TTC549 (cell line): Measurements from ENCODE around the gene KMO.

Experiments used
- FAIRE-seq: peaks from 2 replicates; lab custom pipeline; 2012; peaks lifted over from hg19 to GRCh38; lab: Jason Lieb, UNC

KMO gene

DNA sequence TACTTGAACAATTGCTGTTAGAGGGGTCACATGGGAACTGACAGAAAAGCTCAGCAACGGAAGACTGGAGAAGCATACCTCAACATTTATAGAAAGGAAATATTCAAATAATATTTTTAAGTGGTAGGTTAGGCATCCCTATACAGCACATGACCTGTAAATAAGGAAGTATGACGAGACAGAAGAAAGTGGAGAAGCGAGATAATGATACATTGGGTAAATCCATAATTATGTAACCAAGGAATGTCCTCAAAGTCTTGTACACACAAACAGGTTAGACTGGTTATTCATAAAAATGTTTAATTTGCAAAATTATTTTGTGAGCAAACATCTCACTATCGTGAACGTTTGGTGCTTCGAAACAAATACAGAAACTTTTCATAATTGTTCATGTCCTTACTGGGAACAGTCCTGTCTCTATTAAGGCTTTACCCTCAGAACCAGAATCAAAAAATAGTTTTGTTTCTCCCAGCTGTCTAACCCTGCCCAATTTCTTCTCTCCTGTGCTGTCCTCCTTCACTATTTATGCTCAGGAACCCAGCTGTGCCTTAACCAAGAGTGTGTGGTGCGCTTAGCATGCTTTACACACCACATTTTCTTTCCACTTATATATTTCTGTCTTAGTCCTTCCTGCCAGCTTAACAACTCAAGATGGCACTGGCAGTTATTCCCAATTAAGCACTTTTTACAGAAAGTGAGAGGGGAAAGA is 10.2 kb downstream of the KMO start:
- no peak for FAIRE-seq

DNA sequence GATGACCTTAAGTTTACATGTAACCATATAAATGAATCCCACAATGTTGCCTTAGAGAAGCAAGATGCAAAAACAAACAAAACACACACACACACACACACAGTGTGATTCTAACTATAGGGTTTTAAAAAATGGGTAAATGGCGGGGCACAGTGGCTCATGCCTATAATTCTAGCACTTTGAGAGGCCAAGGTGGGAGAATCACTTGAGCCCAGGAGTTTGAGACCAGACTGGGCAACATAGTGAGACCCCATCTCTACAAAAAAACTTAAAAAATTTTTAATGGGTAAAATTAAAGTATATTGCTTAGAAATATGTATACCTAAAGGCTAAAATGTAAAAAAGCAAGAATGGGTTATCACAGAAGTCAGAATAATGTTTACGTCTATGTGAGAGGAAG is 15.8 kb downstream of the KMO start:
- no peak for FAIRE-seq

DNA sequence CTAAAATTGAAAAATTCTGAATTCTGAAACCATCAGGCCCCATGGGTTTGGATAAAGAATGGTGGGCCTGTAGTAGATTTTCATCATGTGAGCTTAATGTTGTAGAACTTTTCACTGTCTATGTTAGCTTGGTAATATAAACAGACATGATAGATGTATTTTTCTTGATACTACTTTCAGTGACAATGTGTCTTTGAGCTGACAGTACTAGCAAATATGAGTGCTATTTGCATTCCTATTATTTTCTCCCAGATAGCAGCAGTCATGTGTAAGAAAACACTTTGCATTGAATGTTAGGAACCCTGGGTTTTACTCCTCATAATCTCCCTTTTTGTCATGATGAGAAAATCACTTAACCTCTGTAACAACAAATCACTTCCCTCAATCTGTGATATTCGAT is 18.1 kb downstream of the KMO start:
- FAIRE-seq, result no peak

DNA sequence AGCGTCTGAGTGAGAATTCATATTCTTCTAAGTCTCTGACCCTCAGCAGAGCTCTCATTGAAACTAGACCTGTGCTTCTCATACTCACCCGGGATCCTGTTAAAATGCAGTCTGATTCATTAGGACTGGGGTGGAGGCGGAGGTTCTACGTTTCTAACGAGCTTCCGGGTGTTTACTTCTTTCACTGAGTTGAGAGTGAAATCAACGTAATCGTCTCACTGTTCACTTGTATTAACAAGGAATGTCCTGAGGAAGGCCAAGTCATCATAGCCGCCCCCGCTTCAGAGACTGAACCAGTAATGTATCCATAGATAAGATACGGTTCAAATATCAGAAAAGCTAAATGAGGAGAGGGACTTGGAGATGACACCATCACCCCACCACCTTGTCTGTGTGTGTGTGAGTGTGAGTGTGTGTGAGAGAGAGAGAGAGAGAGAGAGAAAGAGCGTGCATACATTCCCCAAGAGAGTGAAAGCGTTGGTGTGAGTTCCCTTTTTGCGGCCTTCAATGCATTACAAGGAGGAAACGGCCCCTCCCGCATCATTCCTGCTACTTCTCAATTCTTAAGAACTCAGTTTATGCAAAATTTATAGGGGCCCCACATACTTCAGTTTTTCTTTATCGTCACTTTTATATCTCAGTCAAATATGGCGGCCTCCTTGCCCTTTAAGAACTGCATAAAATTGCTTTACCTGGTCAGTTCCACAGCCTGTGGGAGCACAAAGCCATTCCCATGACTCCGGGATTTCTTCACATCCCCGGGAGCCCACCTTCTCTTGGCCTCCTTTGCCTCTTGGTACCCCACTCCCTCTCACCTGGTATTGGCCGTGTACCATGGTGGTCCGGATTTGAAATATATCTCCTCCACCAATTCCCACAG is 19.8 kb downstream of the KMO start:
- no peak for FAIRE-seq

DNA sequence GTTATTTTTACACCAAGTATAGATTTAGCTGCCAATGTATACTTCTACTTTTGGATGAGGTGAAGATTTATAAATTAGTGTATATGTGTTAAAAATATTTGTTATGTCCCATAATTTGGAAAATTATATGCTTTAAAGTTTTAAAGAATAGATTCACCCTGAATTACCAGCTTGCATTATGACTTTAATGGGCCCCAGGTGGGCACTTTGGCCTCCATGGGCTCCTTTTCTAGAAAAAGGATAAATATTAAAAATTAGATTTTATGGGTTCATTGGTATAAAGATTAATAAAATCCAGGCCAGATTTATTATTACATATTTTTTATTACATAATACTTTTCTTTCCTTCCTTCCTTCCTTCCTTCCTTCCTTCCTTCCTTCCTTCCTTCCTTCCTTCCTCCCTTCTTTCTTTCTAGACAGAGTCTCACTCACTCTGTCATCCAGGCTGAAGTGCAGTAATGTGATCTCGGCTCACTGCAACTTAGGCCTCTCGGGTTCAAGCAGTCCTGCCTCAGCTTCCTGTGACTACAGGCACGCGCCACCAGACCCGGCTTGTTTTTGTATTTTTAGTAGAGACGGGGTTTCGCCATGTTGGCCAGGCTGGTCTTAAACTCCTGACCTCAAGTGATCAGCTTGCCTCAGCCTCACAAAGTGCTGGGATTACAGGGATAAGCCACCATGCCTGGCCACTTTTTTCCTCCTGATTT is 21.9 kb downstream of the KMO start:
- FAIRE-seq, result peak; percentile 22

DNA sequence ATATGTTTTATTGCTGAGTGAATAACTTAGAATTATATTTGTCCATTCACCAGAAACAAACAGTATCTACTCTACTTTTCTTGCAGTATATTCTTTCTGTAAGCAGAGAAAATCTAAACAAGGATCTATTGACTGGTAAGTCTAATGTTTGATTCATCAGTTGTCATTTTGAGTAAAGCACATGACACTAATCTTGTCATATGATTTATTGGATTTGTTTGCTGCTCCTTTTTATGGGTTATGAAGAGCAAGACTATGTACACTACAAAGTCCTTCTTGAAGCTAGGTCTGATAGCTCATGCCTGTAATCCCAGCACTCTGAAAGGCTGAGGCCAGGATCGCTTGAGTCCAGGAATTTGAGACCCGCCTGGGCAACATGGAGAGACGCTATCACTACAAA is 23.3 kb downstream of the KMO start:
- no peak for FAIRE-seq

DNA sequence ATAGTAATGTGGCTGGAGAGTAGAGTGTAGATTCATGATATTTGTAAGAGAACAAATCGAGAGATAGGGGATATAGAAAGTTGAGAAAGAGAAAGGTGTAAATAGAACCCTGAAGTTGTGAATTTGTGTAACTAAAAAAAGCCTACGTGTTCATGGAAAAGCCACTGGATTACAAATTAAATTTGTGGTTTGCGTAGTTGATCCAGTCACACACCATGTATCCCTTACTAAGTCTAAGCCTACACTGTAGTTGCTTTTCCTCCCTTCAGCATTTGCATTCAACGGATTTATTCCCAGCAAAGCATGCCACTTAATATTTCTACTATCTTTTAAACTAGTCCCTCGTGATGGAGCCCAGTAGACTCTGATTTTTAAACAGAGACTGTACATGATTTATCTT is 24.9 kb downstream of the KMO start:
- no peak for FAIRE-seq

DNA sequence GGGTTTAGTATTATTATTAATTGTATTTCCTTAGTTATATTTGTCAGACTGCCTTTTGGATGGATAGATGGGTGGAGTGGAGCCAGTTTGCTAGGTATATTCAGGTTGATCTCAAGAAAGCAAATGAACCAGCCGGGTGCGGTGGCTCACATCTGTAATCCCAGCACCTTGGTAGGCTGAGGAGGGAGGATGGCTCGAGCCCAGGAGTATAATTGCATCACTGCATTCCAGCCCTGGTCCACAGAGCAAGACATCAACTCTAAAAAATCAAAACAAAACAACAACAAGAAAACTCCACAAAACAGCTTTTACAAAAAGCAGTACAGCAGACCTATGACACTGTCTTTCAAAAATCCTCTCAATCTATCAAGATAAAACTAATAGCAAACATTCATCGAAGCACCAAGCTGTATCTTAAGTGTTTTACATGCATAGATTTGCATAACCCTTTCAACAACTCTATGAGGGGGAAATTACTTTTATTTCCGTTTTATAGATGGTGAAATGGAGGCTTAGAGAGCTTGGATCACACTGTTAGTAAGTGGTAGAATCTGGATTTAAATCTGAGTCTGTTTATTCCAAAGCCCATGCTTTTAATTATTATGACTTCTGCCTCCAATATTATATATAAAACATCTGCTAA is 25.5 kb downstream of the KMO start:
- FAIRE-seq, result no peak

DNA sequence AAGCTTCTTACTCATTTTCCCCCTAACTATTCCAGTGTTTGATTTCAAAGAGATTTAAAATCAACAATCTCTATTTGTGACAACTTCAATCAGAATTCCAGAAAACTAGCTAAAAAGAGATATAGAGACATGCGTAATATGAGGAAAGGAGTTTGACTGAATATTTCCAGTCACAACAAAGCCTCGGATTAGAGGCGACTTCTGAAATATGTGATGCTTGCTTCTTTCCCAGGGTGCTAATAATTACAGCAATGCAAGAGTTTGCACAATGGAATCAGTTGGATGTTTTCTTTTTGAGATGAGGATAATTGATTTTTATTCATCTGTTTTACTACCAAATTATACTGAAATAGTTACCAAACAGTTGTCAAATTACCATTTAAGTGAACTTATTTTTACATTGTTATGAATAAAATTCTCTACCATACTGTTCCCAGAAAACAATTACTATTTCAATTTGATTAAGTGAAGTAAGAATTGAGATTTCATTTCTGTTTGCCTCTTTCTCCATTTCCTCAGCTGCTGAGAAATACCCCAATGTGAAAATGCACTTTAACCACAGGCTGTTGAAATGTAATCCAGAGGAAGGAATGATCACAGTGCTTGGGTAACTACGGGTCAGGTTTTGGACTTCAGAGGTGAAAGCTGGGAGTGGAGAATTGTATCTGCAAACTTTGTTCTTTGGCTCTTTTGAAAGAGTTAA is 28.1 kb downstream of the KMO start:
- no peak for FAIRE-seq

DNA sequence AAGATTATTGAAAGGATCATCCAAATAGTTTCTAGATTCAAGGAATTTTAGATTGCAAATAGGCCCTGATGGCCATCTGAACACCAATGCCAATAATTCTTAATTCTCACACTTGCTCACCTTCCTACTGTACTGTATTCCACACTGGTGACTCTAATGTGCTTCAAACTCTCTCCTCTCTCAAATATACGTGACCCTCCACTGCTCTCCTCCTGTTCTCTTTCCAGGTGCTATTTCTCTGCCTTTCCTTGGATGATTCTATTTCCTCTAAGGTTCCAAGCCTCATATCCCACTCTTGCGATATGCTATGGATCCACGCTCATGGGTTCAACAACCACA is 28.6 kb downstream of the KMO start:
- no peak for FAIRE-seq

DNA sequence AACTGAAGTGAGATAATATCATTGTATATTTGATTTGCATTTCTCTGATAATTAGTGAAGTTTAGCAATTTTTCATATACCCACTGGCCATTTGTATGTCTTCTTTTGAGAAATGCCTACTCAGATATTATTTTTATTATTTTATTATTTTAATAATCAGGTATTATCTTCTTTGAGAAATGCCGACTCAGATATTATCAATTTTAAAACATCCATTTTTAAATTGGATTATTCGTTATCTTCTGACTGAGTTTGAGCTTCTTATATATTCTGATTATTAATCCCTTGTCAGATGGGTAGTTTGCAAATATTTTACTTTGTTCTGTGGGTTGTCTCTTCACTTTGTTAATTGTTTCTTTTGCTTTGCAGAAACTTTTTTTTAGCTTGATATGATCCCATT is 37.7 kb downstream of the KMO start:
- peak; percentile 80 for FAIRE-seq

DNA sequence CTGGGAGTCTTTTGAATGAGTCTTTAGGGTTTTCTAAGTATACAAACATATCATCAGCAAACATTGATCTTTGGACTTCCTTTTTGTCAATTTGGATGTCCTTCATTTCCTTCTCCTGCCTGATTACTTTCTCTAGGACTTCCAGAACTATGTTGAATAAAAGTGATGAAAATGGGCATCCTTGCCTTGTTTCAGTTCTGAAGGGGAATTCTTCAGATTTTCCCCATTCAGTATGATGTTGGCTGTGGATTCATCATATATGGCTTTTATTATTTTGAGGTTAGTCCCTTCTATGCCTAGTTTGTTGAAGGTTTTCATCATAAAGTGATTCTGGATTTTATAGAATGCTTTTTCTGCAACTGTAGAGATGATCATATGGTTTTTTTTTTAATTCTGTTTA is 42.0 kb downstream of the KMO start:
- FAIRE-seq, result no peak

DNA sequence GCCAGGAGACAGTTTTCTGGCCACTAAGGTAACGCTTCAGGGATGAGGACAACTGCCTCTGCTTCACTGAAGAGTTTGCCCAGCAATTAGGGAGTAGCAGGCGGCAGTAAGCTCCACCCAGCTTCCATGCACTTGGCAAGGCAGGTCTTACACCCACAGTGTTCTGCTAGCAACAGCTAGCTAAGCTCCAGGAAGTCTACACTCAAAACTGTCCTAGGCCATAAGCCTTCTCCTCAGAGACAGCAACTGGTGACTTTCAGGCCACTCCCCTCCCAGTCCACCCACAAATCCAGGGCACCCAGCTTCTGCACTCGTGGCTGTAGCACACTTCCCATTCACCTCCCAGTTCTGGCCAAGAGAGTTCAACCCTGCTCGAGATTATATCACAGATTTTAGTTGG is 47.3 kb downstream of the KMO start:
- FAIRE-seq, result no peak

DNA sequence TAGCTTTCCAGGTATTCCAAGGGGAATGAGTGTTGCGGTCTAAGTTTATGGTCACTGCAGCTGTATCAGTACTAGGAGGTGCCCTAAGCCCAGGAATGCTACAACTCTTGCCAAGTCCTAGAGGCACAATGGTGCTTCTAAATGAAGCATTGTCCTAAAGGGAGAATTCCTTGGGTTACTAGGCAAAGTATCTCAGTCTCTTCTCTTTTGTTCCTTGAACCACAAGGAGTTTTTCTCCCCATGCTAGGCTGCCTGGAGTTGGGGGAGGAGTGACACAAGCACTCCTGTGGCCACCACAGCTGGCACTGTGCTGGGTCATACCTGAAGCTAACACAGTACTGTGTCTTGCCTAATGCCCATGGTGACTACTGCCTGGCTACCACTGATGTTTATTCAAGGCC is 50.7 kb downstream of the KMO start:
- FAIRE-seq, result no peak

DNA sequence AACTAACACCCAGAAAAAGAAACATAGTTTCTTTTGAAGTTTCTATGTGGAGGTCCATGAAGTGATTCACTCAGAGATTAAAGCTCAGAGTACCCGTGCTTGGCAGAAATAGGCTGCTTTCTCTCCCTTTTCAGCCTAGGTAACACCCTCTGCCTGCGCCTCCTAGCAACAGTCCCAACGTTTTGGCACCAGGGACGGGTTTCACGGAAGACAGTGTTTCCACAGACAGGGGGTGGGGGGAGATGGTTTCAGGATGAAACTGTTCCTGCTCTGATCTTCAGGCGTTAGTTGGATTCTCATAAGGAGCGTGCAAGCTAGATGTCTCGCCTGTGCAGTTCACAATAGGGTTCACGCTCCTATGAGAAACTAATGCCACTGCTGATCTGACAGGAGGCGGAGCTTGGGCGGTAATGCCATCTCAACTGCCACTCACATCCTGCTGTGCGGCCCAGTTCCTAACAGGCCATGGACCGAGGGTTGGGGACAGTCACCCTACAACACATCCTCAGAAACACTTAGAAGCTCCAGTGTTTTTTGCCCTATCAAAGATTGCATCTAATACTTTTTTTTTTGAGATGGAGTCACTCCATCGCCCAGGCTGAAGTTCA is 54.8 kb downstream of the KMO start:
- FAIRE-seq, result no peak

DNA sequence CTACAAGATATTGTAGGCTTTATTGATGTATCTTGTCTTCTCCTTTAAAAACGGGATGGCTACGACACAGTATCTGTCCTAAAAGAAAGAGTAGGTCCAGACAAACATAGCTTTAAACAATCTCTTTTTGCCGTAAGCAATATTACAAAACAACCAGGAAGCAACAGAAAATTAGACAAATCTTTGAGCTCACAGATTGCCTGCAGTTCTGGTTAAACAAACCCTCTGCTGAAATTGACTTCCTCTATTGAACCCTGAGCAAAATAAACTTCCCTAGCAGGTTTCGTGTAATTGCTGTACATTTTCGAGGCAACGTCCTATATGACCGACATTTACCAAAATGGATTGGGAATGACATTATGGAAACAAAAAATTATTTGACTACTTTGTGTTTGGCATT is 57.3 kb downstream of the KMO start:
- FAIRE-seq, result no peak

DNA sequence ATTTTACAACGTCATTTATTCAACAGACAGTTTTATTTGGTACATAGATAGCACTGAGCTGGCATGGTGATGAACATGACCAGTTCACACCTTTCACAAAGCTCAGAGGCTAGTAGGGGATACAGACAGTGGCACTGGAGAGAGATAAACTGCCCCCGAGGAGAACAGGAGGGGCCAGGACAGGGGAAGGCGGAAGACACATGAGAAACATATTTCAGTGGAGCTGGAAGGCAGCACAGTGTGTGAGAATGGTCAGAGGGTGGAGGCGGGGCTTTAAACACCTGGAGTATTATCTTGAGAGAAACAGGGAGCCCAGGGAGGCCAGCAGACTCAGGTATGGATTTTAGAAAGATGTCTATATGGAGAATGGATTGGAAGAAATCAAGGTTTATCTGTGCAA is 58.5 kb downstream of the KMO start:
- no peak for FAIRE-seq

DNA sequence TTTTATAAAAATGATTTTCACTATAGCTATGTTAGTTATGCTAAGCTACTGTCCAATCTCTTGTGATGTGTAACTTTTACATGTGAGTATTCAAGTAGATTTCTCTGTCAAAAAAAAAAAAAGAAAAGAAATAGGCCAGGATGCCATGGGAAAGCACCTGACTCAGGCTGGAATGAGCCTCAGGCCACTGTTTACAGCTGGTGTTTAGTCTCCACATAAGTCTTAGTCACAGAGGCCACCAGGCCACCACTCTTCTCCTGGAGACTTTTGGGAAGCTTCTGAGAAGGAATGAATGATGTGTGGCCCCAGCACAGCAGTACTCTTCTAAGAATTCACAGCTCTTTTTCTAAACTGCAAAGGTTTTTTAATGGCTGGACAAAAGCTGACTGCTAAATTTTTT is 59.1 kb downstream of the KMO start:
- no peak for FAIRE-seq

DNA sequence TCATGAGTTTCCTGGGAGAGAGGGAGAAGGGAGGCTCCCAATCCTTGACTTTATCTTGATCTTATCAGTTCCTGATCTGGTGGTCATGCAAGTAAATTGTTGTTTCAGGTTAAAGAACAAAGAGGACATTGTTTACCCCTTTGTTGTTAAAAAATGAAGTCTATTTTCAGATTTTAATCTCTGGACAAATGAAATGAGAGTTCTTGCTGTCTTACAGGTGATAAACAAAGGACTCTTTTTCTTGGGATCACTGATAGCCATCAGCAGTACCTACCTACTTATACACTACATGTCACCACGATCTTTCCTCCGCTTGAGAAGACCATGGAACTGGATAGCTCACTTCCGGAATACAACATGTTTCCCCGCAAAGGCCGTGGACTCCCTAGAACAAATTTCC is 59.6 kb downstream of the KMO start:
- FAIRE-seq, result no peak

DNA sequence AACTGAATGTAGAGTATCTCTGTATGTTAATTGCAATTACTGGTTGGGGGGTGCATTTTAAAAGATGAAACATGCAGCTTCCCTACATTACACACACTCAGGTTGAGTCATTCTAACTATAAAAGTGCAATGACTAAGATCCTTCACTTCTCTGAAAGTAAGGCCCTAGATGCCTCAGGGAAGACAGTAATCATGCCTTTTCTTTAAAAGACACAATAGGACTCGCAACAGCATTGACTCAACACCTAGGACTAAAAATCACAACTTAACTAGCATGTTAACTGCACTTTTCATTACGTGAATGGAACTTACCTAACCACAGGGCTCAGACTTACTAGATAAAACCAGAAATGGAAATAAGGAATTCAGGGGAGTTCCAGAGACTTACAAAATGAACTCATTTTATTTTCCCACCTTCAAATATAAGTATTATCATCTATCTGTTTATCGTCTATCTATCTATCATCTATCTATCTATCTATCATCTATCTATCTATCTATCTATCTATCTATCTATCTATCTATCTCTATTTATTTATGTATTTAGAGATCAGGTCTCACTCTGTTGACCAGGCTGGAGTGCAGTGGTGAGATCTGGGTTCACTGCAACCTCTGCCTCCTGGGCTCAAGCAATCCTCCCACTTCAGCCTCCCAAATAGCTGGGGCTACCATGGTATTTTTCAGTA is 60.2 kb downstream of the KMO start:
- FAIRE-seq, result no peak

DNA sequence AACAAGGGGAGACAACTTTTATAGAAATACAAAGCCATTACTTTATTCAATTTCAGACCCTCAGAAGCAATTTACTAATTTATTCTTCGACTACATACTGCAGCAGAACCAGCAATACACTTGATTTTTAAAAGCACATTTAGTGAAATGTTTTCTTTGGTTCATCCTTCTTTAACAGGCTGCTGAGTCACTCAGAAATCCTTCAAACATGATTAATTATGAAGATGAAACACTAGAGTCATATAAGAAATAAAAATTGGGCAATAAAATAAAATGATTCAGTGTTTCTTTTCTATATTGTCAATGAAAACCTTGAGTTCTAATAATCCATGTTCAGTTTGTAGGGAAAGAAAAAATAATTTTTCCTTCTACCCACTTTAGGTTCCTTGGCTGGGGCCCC is 61.0 kb downstream of the KMO start:
- no peak for FAIRE-seq
